DOHH2 (cell line): ENCODE data around the gene CACNA1E.

ENCODE experiments used
- H3F3A ChIP-seq: fragments of 200-600 bp; sonication (generic), shearing (Covaris generic); 2 replicates; pipeline ENCODE4 v1.6.0; 2016; ENCODE audit warnings: antibody characterized with exemption, mild to moderate bottlenecking; ENCODE audit not compliant: control insufficient read depth, insufficient read depth
- H3K27ac ChIP-seq: fragments of 200-600 bp; sonication (generic); 2 replicates; pipeline ENCODE4 v1.5.1; 2014; ENCODE audit warnings: low read depth, mild to moderate bottlenecking, low read length, moderate library complexity
- H3K27me3 ChIP-seq: fragments of 200-600 bp; sonication (generic); 2 replicates; pipeline ENCODE4 v1.6.1; 2014; ENCODE audit warnings: mild to moderate bottlenecking, low read length, mixed read lengths; ENCODE audit not compliant: control insufficient read depth
- H3K36me3 ChIP-seq: fragments of 200-600 bp; sonication (generic); 2 replicates; pipeline ENCODE4 v1.6.1; 2014; ENCODE audit warnings: mild to moderate bottlenecking, low read length, moderate library complexity, mixed read lengths; ENCODE audit not compliant: control insufficient read depth
- H3K4me1 ChIP-seq: fragments of 200-600 bp; sonication (generic); 2 replicates; pipeline ENCODE4 v1.6.1; 2014; ENCODE audit warnings: mild to moderate bottlenecking, low read length, mixed read lengths; ENCODE audit not compliant: control insufficient read depth
- H3K4me2 ChIP-seq: fragments of 200-600 bp; sonication (generic); 2 replicates; pipeline ENCODE4 v1.6.0; 2014; ENCODE audit warnings: mild to moderate bottlenecking, low read length, moderate library complexity
- H3K4me3 ChIP-seq: fragments of 200-600 bp; sonication (generic); 2 replicates; pipeline ENCODE4 v1.5.1; 2014; ENCODE audit warnings: mild to moderate bottlenecking, low read length, mixed read lengths
- H3K79me2 ChIP-seq: fragments of 200-600 bp; sonication (generic); 2 replicates; pipeline ENCODE4 v1.6.1; 2014; ENCODE audit warnings: mild to moderate bottlenecking, low read length, mixed read lengths; ENCODE audit not compliant: control insufficient read depth
- H3K9me2 ChIP-seq: fragments of 200-600 bp; sonication (generic); replicated peaks from 2 replicates; pipeline ENCODE4 v1.6.1; 2014; ENCODE audit warnings: mild to moderate bottlenecking, low read length, mixed read lengths; ENCODE audit not compliant: control insufficient read depth
- H3K9me3 ChIP-seq: fragments of 200-600 bp; sonication (generic); 2 replicates; pipeline ENCODE4 v1.6.1; 2014; ENCODE audit warnings: antibody characterized with exemption, low read length, mixed read lengths; ENCODE audit not compliant: control insufficient read depth, insufficient read depth
- H4K20me1 ChIP-seq: fragments of 200-600 bp; sonication (generic); 2 replicates; pipeline ENCODE4 v1.6.0; 2014; ENCODE audit warnings: low read depth, mild to moderate bottlenecking, antibody characterized with exemption, low read length, moderate library complexity; ENCODE audit not compliant: control insufficient read depth, insufficient read depth
- EZH2phosphoT487 ChIP-seq: fragments of 200-600 bp; sonication (generic); IDR thresholded peaks from 2 replicates; pipeline ENCODE4 v1.6.1; 2017; ENCODE audit warnings: borderline replicate concordance, mild to moderate bottlenecking, antibody characterized with exemption, low read length, moderate library complexity, mixed read lengths
- TF ChIP-seq, protein P1 (sequence below): fragments of 200-600 bp; sonication (generic); IDR thresholded peaks from one replicate; pipeline ENCODE4 v1.5.1; 2014; ENCODE audit warnings: antibody characterized with exemption, mild to moderate bottlenecking, low read depth, low read length; ENCODE audit not compliant: poor library complexity, severe bottlenecking

CACNA1E gene

DNA sequence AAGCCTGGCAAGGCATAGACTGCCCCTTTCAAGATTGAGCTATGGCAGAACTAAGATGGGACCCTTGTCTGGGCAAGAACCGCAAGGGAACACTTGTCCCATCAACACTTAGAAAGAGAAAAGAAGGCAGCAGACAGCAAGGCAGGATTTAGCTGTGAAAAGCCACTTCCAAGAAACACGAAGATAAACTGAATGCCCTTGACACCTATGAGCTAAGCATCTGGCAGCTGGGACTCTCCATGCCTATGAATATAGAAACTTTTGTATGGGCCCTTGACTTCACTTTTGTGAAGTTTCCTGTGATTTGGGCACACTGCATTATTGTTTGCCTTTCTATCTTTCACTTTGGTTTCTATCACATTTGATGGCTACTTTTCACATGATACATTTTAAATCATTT is 24.9 kb upstream of the CACNA1E start:
- H3K9me2 ChIP-seq: no peaks in the 10 kb centered on the region; the same call in 1 of the 2 replicates
- no peaks in the 10 kb centered on the region for H3K79me2 ChIP-seq
- no peaks in the 10 kb centered on the region for H4K20me1 ChIP-seq
- TF ChIP-seq EZH2phosphoT487: no peak
- TF ChIP-seq, protein P1, sequence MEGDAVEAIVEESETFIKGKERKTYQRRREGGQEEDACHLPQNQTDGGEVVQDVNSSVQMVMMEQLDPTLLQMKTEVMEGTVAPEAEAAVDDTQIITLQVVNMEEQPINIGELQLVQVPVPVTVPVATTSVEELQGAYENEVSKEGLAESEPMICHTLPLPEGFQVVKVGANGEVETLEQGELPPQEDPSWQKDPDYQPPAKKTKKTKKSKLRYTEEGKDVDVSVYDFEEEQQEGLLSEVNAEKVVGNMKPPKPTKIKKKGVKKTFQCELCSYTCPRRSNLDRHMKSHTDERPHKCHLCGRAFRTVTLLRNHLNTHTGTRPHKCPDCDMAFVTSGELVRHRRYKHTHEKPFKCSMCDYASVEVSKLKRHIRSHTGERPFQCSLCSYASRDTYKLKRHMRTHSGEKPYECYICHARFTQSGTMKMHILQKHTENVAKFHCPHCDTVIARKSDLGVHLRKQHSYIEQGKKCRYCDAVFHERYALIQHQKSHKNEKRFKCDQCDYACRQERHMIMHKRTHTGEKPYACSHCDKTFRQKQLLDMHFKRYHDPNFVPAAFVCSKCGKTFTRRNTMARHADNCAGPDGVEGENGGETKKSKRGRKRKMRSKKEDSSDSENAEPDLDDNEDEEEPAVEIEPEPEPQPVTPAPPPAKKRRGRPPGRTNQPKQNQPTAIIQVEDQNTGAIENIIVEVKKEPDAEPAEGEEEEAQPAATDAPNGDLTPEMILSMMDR: no peak
- no peak overlapping the region for H3K4me3 ChIP-seq
- no peaks in the 10 kb centered on the region for H3K36me3 ChIP-seq
- H3K27me3 ChIP-seq: no peaks in the 10 kb centered on the region
- H3K4me1 ChIP-seq: no peaks in the 10 kb centered on the region
- H3F3A ChIP-seq: no peaks in the 10 kb centered on the region
- no peak overlapping the region for H3K27ac ChIP-seq
- no peak overlapping the region for H3K4me2 ChIP-seq
- no peaks in the 10 kb centered on the region for H3K9me3 ChIP-seq

DNA sequence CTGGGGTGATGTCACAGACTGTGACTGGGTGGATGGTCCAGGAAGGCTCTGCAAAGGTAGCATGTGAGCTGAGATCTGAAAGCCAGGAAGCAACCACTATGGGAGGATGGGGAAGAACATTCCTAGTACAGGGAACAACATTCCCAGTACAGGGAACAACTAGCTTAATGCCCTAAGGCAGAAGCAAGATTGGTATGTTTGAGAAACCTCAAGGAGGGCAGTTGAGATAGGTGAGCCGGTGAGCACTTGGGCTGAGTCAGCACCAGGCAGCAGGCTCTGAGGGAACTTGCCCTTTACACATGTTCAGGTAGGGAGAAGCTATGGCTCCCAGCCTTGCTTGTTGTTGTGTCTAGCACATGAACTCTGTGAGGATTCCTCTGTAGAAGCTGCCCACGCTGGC is 24.2 kb upstream of the CACNA1E start:
- Histone ChIP-seq H3K9me3 (no peaks in the 10 kb centered on the region), H3K27me3 (no peaks in the 10 kb centered on the region), H3K79me2 (no peaks in the 10 kb centered on the region)

DNA sequence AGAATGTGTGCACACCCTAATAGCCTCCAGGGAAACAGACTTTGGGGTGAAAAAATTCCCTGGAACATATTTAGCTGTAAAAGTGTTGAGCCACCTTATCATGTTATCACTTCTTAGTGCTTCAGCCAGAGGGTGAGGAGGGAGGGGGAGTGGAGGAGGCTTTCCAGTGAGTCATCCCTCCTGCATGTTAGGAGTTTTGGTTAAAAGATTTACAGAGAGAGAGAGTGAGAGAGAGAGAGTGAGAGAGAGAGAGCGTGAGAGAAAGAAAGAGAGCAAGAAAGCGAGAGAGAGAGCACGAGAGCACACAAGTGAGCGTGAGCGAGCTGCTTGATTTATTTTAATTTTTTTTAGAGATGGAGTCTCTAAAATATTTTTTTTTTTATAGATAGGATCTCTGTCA is 13.5 kb upstream of the CACNA1E start:
- Histone ChIP-seq H3K27me3 (no peaks in the 10 kb centered on the region), H3F3A (no peaks in the 10 kb centered on the region), H3K9me3 (no peaks in the 10 kb centered on the region), H4K20me1 (no peaks in the 10 kb centered on the region), H3K4me3 (no peak overlapping the region), H3K4me2 (no peak overlapping the region), H3K27ac (no peak overlapping the region), H3K9me2 (no peaks in the 10 kb centered on the region), H3K79me2 (no peaks in the 10 kb centered on the region), H3K4me1 (no peaks in the 10 kb centered on the region), H3K36me3 (no peaks in the 10 kb centered on the region)
- no peak for TF ChIP-seq EZH2phosphoT487
- TF ChIP-seq, protein P1: no peak

More for the DNA sequence above, 24.2 kb upstream of the CACNA1E start:
- TF ChIP-seq, protein P1: no peak
- TF ChIP-seq EZH2phosphoT487: no peak
- Histone ChIP-seq H3K36me3 (no peaks in the 10 kb centered on the region), H4K20me1 (no peaks in the 10 kb centered on the region), H3K4me2 (no peak overlapping the region), H3K4me1 (no peaks in the 10 kb centered on the region), H3K4me3 (no peak overlapping the region), H3F3A (no peaks in the 10 kb centered on the region), H3K27ac (no peak overlapping the region), H3K9me2 (no peaks in the 10 kb centered on the region)

DNA sequence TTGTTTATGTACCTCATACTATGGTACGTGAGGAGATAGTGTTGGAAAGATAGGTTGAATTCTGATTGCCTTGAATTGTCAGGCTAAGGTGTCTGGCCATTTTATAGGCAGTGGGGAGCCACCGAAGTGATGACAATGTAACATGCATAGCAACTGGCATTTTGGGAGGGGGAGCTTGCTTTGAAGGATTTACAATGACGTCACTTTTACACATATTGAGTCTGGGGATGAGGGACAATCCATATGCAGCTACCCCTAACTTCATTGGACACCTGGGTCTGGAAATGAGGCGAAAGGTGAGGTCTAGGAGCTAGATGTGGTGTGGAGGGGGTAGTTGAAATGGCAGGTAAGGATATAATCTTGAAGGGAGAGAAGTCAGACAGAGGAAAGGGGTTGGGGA is 7.7 kb upstream of the CACNA1E start:
- TF ChIP-seq, protein P1: no peak
- TF ChIP-seq EZH2phosphoT487: no peak
- Histone ChIP-seq H3K36me3 (no peaks in the 10 kb centered on the region), H3K79me2 (no peaks in the 10 kb centered on the region), H3K4me1 (no peaks in the 10 kb centered on the region), H3F3A (no peaks in the 10 kb centered on the region), H3K4me2 (no peak overlapping the region), H3K27me3 (peaks cover 7% of the 10 kb centered on the region; the same call in 1 of the 2 replicates), H3K9me3 (no peaks in the 10 kb centered on the region), H3K9me2 (no peaks in the 10 kb centered on the region), H4K20me1 (no peaks in the 10 kb centered on the region), H3K27ac (no peak overlapping the region), H3K4me3 (no peak overlapping the region)
